Muscle layer of colon (tissue), 2 donors: ENCODE results near the gene PRPF40A.
"Not testable (repeated sequence)": the region's sequence is repeated elsewhere in the genome, so short reads cannot be mapped to it uniquely, and the experiment has no call there.

Source experiments
- H3K27ac ChIP-seq: one replicate; pipeline ENCODE4 v1.7.0; 2013; ENCODE audit warnings: low read depth, mild to moderate bottlenecking, low read length, moderate library complexity
- H3K27me3 ChIP-seq, 2 donors: one replicate each; pipeline ENCODE4 v1.7.0; 2013; ENCODE audit warnings: low read length in 2 of 2, mild to moderate bottlenecking in 2 of 2; ENCODE audit not compliant: insufficient read depth in 2 of 2, control insufficient read depth in 1 of 2
- H3K36me3 ChIP-seq: one replicate; pipeline ENCODE4 v1.7.0; 2013; ENCODE audit warnings: mild to moderate bottlenecking, low read length; ENCODE audit not compliant: insufficient read depth
- H3K4me1 ChIP-seq: one replicate; pipeline ENCODE4 v1.7.0; 2013; ENCODE audit warnings: mild to moderate bottlenecking, low read length; ENCODE audit not compliant: insufficient read depth
- H3K4me3 ChIP-seq, 2 donors: one replicate each; pipeline ENCODE4 v1.7.0; 2013; ENCODE audit warnings: low read length in 2 of 2, low read depth in 1 of 2, mild to moderate bottlenecking in 1 of 2, moderate library complexity in 1 of 2
- H3K9ac ChIP-seq: one replicate; pipeline ENCODE4 v1.7.0; 2013; ENCODE audit warnings: low read length
- H3K9me3 ChIP-seq: one replicate; pipeline ENCODE4 v1.7.0; 2013; ENCODE audit warnings: mild to moderate bottlenecking, low read length
- donor health status: abdominal sarcoma.
- donor health status: Adenocarcinoma of cecum.

PRPF40A gene

GRCh38 chr2:152717228-152718075 is at the start of gene PRPF40A:
TSS of gene PRPF40A (minus strand) at chr2:152717461. CDS start at chr2:152717439, 22 bp downstream.
- H3K4me1 ChIP-seq, result peaks cover 36% of the 10 kb centered on the region
- peak within 1 kb of the TSS; percentile 89 to 98 for H3K4me3 ChIP-seq
- peak within 1 kb of the TSS; percentile 98 for H3K9ac ChIP-seq
- H3K27me3 ChIP-seq, result no peaks in the 10 kb centered on the region
- no peaks in the 10 kb centered on the region for H3K9me3 ChIP-seq
- H3K27ac ChIP-seq, result peak within 1 kb of the TSS; percentile 97
- H3K36me3 ChIP-seq, result peaks cover 11% of the 10 kb centered on the region

DNA sequence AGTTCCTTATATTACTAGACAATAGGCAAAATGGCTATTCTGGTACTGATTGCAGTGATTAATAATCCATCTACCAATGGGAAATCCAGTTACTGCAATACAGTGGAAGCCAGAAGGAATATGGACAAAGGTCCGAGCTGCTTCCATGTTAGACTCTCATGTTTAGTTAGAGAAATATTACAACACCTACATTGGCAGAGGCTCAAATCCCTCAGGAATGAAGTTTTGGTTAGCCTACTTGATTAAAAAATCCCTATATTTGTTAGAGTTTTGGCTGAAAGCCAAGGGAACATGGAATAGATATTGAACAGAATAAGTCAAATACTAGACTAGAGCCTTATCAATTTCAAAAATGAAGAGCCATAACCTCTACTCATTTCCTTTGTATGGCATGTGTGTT is 49.7 kb upstream of the PRPF40A start:
- H3K27me3 ChIP-seq, result no peaks in the 10 kb centered on the region

DNA sequence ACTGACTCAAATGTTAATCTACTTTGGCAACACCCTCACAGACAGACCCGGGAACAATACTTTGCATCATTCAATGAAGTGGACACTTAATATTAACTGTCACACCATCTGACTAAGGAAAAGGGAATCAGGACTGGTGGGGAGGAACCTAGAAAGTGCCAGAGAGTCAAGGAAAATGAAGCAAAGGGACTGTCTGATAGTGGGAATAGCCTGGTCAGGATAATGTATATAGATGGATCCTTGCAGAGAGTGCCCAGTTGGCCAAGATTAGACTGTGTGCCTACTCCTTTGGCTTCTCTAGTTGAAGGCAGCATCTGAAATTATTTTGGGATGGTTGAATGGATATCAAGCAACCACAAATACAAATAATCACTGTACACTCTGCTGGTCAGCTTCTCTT is 46.4 kb upstream of the PRPF40A start:
- Histone ChIP-seq H3K27me3 (no peaks in the 10 kb centered on the region), H3K9me3 (no peaks in the 10 kb centered on the region), H3K36me3 (no peaks in the 10 kb centered on the region), H3K9ac (no peak overlapping the region), H3K4me1 (no peaks in the 10 kb centered on the region), H3K4me3 (no peak overlapping the region), H3K27ac (no peak overlapping the region)

More for the DNA sequence above, 49.7 kb upstream of the PRPF40A start:
- H3K36me3 ChIP-seq, result no peaks in the 10 kb centered on the region
- H3K4me3 ChIP-seq, result no peak overlapping the region
- no peak overlapping the region for H3K27ac ChIP-seq
- no peaks in the 10 kb centered on the region for H3K9me3 ChIP-seq
- no peaks in the 10 kb centered on the region for H3K4me1 ChIP-seq
- H3K9ac ChIP-seq, result no peak overlapping the region

DNA sequence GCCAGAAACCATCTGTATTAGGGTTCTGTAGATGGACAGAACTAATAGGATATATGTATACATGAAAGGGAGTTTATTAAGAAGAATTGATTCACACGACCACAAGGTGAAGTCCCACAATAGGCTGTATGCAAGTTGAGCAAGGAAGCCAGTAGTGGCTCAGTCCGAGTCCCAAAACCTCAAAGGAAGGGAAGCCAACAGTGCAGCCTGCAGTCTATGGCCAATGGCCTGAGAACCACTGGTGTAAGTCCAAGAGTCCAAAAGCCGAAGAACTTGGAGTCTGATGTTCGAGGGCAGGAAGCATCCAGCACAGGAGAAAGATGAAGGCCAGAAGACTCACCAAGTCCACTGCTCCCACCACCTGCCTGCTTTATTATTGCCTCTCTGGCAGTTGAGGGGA is 45.9 kb upstream of the PRPF40A start:
- H3K27ac ChIP-seq, H3K9me3 ChIP-seq, H3K9ac ChIP-seq, H3K4me1 ChIP-seq, H3K27me3 ChIP-seq, H3K36me3 ChIP-seq, H3K4me3 ChIP-seq: not testable (repeated sequence)

DNA sequence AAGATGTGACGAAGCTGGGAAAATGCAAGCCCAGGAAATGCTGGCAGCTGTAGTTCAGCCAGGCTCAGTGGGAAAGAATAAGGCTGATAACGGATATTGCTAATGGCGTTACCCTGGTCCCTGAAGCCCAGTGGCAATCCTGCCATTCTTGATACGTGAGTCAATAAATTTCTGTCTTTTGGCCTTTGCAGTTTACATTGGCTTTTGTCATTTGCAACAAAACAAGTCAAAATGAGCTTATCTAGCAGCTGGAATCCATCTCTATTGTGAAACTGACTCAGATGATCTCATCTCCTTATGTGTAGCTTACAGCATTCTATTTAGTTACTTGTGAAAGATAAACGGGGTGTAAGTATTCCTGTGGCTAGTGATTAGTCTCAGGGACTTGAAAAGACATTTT is 44.9 kb upstream of the PRPF40A start:
- Histone ChIP-seq H3K9me3 (no peaks in the 10 kb centered on the region), H3K4me3 (no peak overlapping the region), H3K9ac (no peak overlapping the region), H3K27me3 (no peaks in the 10 kb centered on the region), H3K4me1 (no peaks in the 10 kb centered on the region), H3K27ac (no peak overlapping the region), H3K36me3 (no peaks in the 10 kb centered on the region)

DNA sequence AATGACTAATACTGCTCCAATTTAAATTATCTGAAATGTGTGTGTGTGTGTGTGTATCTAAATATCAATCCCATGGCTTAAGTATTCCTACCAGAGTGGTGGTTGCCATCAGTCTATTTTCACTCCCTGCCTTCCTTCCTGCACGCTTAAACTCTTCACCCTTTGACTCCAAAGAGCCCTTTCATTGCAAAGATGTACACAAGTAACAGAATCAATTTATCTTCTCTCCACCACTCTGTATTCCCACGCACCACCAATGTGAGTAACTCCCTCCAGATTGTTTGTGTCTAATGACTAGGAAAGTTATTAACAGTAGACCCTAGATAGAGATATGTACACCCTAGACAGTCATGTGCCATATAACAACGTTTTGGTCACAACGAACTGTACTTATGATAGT is 44.0 kb upstream of the PRPF40A start:
- Histone ChIP-seq H3K36me3 (no peaks in the 10 kb centered on the region), H3K4me1 (no peaks in the 10 kb centered on the region)

GRCh38 chr2:152759290-152760072 is 42.2 kb upstream of the PRPF40A start:
- Histone ChIP-seq H3K9me3 (no peaks in the 10 kb centered on the region), H3K36me3 (no peaks in the 10 kb centered on the region), H3K27me3 (no peaks in the 10 kb centered on the region), H3K9ac (no peak overlapping the region), H3K4me3 (no peak overlapping the region), H3K4me1 (no peaks in the 10 kb centered on the region), H3K27ac (no peak overlapping the region)

More for the DNA sequence above, 44.0 kb upstream of the PRPF40A start:
- no peaks in the 10 kb centered on the region for H3K9me3 ChIP-seq
- H3K4me3 ChIP-seq, result no peak overlapping the region
- no peak overlapping the region for H3K9ac ChIP-seq
- H3K27me3 ChIP-seq, result no peaks in the 10 kb centered on the region
- H3K27ac ChIP-seq, result no peak overlapping the region

- no peak overlapping the region for H3K9ac ChIP-seq
- H3K36me3 ChIP-seq, result peaks cover 8% of the 10 kb centered on the region
- no peak overlapping the region for H3K27ac ChIP-seq
- H3K9me3 ChIP-seq, result no peaks in the 10 kb centered on the region
- no peaks in the 10 kb centered on the region for H3K4me1 ChIP-seq
- no peaks in the 10 kb centered on the region for H3K27me3 ChIP-seq
- no peak overlapping the region for H3K4me3 ChIP-seq
Measured at GRCh38 chr2:152755029-152755428, 37.8 kb upstream of the PRPF40A start.

- not testable (repeated sequence) for H3K4me3 ChIP-seq, H3K9ac ChIP-seq, H3K27ac ChIP-seq, H3K9me3 ChIP-seq, H3K4me1 ChIP-seq, H3K36me3 ChIP-seq, H3K27me3 ChIP-seq
Measured at GRCh38 chr2:152747751-152748150, 30.5 kb upstream of the PRPF40A start.

- H3K27ac ChIP-seq, result no peak overlapping the region
- no peaks in the 10 kb centered on the region for H3K4me1 ChIP-seq
- H3K9me3 ChIP-seq, result no peaks in the 10 kb centered on the region
- H3K36me3 ChIP-seq, result peaks cover 4% of the 10 kb centered on the region
- no peak overlapping the region for H3K4me3 ChIP-seq
- no peak overlapping the region for H3K9ac ChIP-seq
- H3K27me3 ChIP-seq, result no peaks in the 10 kb centered on the region
Measured at GRCh38 chr2:152743002-152743401, 25.7 kb upstream of the PRPF40A start.

GRCh38 chr2:152740743-152741328 is 23.6 kb upstream of the PRPF40A start:
- Histone ChIP-seq H3K27ac (no peak overlapping the region), H3K4me1 (no peaks in the 10 kb centered on the region), H3K9me3 (no peaks in the 10 kb centered on the region), H3K27me3 (no peaks in the 10 kb centered on the region), H3K9ac (no peak overlapping the region), H3K4me3 (no peak overlapping the region), H3K36me3 (peaks cover 16% of the 10 kb centered on the region)
